H1 (cell line): ENCODE results near the gene FAM162B. TPM values are rescaled to one million over a fixed set of nuclear protein-coding genes. Genes with fewer than 3 reads are reported as not detected.

ENCODE experiments used
- BCL11A ChIP-seq, 2 experiments: IDR thresholded peaks; one replicate each; pipeline ENCODE4 v1.6.1; 2011; ENCODE audit warnings: low read depth in 2 of 2, low read length in 2 of 2, mild to moderate bottlenecking in 2 of 2
- CBX5 ChIP-seq: fragments of 300-800, 300-1000 bp; sonication (generic); IDR thresholded peaks from 2 replicates; pipeline ENCODE4 v1.7.1; 2016; ENCODE audit warnings: antibody characterized with exemption, low read length, low read depth
- CHD7 ChIP-seq: fragments of 300-600 bp; sonication (generic); IDR thresholded peaks from 2 replicates; pipeline ENCODE4 v1.7.1; 2012; ENCODE audit warnings: low read length, moderate library complexity, mild to moderate bottlenecking, inconsistent platforms; ENCODE audit not compliant: insufficient replicate concordance
- E2F6 ChIP-seq: IDR thresholded peaks from 2 replicates; pipeline ENCODE4 v1.6.1; 2012; ENCODE audit warnings: inconsistent platforms
- KDM4A ChIP-seq: IDR thresholded peaks from one replicate; pipeline ENCODE4 v1.7.1; 2012; ENCODE audit warnings: low read depth, mild to moderate bottlenecking, moderate library complexity, low read length, inconsistent platforms; ENCODE audit not compliant: severe bottlenecking
- SP4 ChIP-seq: IDR thresholded peaks from 2 replicates; pipeline ENCODE4 v1.6.1; 2012; ENCODE audit warnings: low read length, inconsistent platforms
- SRF ChIP-seq: IDR thresholded peaks from 2 replicates; pipeline ENCODE4 v1.6.1; 2011; ENCODE audit warnings: mild to moderate bottlenecking, low read depth, low read length, moderate library complexity
- polyA plus RNA-seq, 7 experiments: library from polyadenylated mRNA; depleted of rRNA in 3 of 7; stranded (reverse) in 5 of 7; unstranded in 2 of 7; fragments of >200 nt in 5 of 7; fragments of 200-250 nt in 2 of 7; gene quantifications; 1 replicate in 5 of 7; 2 replicates in 1 of 7; 4 replicates in 1 of 7; pipeline versions ENCODE4 v1.2.1 to v1.2.3, GENCODE V29; 2011 to 2013; ENCODE audit warnings: missing spikeins in 2 of 7, mixed read lengths in 2 of 7
- total RNA-seq: library from RNA; stranded (reverse); fragmentation: NEBNext Ultra II Directional; extraction: Animal tissue kit (Norgen Biotek cat#: 25700); gene quantifications from 2 replicates; pipeline ENCODE4 v1.2.1, GENCODE V29; 2021

Gene FAM162B
- total and polyA plus RNA-seq, 2 of the 8 experiments (the other 6 are each of a cell fraction or from before 2014, with no cell fraction given): 2.6 to 3.2 TPM

GRCh38 chr6:116797585-116797984 lies 32.1 kb upstream of the FAM162B start (continued):
- no peak for TF ChIP-seq CHD7
- TF ChIP-seq CBX5: no peak
- no peak for TF ChIP-seq BCL11A (IDR thresholded peaks at IDR 0.05; ENCODE audit: low read depth in 2 of 2, low read length in 2 of 2)
- no peak for TF ChIP-seq E2F6
- no peak for TF ChIP-seq SP4
- no peak for TF ChIP-seq SRF
- TF ChIP-seq KDM4A: no peak
- TF ChIP-seq, all 59 proteins: peak for 0
